Measurements from ENCODE around the gene GDI1. TPM values are rescaled to one million over a fixed set of nuclear protein-coding genes. Genes with fewer than 3 reads are reported as not detected.
A peak's percentile ranks its signal among the peaks of the same experiment; 100 is the strongest.

Gene GDI1
- total and polyA plus RNA-seq, 9 of the 15 experiments (the other 6 are each of a cell fraction or from before 2014, with no cell fraction given), result 0.97 to 82.6 (median 37.5) TPM

- TF ChIP-seq RREB1 (CRISPR knock-in tag; IDR thresholded peaks at IDR 0.05), result no peak
- TF ChIP-seq, protein P1, sequence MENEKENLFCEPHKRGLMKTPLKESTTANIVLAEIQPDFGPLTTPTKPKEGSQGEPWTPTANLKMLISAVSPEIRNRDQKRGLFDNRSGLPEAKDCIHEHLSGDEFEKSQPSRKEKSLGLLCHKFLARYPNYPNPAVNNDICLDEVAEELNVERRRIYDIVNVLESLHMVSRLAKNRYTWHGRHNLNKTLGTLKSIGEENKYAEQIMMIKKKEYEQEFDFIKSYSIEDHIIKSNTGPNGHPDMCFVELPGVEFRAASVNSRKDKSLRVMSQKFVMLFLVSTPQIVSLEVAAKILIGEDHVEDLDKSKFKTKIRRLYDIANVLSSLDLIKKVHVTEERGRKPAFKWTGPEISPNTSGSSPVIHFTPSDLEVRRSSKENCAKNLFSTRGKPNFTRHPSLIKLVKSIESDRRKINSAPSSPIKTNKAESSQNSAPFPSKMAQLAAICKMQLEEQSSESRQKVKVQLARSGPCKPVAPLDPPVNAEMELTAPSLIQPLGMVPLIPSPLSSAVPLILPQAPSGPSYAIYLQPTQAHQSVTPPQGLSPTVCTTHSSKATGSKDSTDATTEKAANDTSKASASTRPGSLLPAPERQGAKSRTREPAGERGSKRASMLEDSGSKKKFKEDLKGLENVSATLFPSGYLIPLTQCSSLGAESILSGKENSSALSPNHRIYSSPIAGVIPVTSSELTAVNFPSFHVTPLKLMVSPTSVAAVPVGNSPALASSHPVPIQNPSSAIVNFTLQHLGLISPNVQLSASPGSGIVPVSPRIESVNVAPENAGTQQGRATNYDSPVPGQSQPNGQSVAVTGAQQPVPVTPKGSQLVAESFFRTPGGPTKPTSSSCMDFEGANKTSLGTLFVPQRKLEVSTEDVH (IDR thresholded peaks at IDR 0.05; ENCODE audit: low read depth, partially characterized antibody), result no peak
- TF ChIP-seq, protein P2, sequence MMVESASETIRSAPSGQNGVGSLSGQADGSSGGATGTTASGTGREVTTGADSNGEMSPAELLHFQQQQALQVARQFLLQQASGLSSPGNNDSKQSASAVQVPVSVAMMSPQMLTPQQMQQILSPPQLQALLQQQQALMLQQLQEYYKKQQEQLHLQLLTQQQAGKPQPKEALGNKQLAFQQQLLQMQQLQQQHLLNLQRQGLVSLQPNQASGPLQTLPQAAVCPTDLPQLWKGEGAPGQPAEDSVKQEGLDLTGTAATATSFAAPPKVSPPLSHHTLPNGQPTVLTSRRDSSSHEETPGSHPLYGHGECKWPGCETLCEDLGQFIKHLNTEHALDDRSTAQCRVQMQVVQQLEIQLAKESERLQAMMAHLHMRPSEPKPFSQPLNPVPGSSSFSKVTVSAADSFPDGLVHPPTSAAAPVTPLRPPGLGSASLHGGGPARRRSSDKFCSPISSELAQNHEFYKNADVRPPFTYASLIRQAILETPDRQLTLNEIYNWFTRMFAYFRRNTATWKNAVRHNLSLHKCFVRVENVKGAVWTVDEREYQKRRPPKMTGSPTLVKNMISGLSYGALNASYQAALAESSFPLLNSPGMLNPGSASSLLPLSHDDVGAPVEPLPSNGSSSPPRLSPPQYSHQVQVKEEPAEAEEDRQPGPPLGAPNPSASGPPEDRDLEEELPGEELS (CRISPR knock-in tag; IDR thresholded peaks at IDR 0.05; ENCODE audit: borderline replicate concordance), result 0 out of 2 replicates have a peak, but pooled peaks have one; percentile 19
- TF ChIP-seq GATAD2B (IDR thresholded peaks at IDR 0.05; ENCODE audit: borderline replicate concordance), result no peak
- no peak for TF ChIP-seq SRSF1 (IDR thresholded peaks at IDR 0.05; ENCODE audit: low read depth, low read length)
- TF ChIP-seq CXXC5 (CRISPR knock-in tag; IDR thresholded peaks at IDR 0.05), result peak; percentile 42
- no peak for TF ChIP-seq TCFL5 (CRISPR knock-in tag; conservative IDR thresholded peaks at IDR 0.05)
- TF ChIP-seq ZNF644 (tag; IDR thresholded peaks at IDR 0.05; ENCODE audit: low read depth), result no peak
- TF ChIP-seq CBX5 (IDR thresholded peaks at IDR 0.05; ENCODE audit: borderline replicate concordance, low read depth), result no peak
- TF ChIP-seq SMAD4 (CRISPR knock-in tag; conservative IDR thresholded peaks at IDR 0.05), result no peak
- TF ChIP-seq KLF1 (tag; IDR thresholded peaks at IDR 0.05), result no peak
- TF ChIP-seq PHB2 (IDR thresholded peaks at IDR 0.05; ENCODE audit: low read depth), result no peak
- TF ChIP-seq ZBTB7A (IDR thresholded peaks at IDR 0.05; ENCODE audit: borderline replicate concordance, control insufficient read depth, low read depth, low read length), result peak; percentile 26; the same call in 1 of the 2 replicates
- peak; percentile 49 for TF ChIP-seq SAP30 (IDR thresholded peaks at IDR 0.05; ENCODE audit: borderline replicate concordance, insufficient read depth, low read depth, low read length, poor library complexity, severe bottlenecking)
- no peak for TF ChIP-seq HNRNPUL1 (IDR thresholded peaks at IDR 0.05; ENCODE audit: low read length)
- no peak for TF ChIP-seq ZNF79 (CRISPR knock-in tag; IDR thresholded peaks at IDR 0.05; ENCODE audit: low read depth)
These were observed 39.7 kb upstream of the GDI1 start (continued) for GRCh38 chrX:154396973-154397887.
